Hindlimb muscle (tissue), 1 donor: ENCODE data around the gene DLX1. TPM values are rescaled to one million over a fixed set of nuclear protein-coding genes. Genes with fewer than 3 reads are reported as not detected.
"Not testable (repeated sequence)": the region's sequence is repeated elsewhere in the genome, so short reads cannot be mapped to it uniquely, and the experiment has no call there.

Experiments
- DNase-seq: peaks from one replicate; pipeline ENCODE4 v3.0.0-alpha.2; 2013
- polyA plus RNA-seq: library from polyadenylated mRNA; unstranded; fragments of 120-200 nt; gene quantifications from one replicate; pipeline ENCODE4 v1.2.1, GENCODE V29; 2013; ENCODE audit not compliant: insufficient read length

DLX1 gene
- polyA plus RNA-seq, 1 donor = not detected

- DNase-seq = no peak
Observed at GRCh38 chr2:172098650-172099471, 13.6 kb downstream of the DLX1 start.

- no peak for DNase-seq
Observed at GRCh38 chr2:172099472-172100079, 14.3 kb downstream of the DLX1 start.

GRCh38 chr2:172100080-172100934, 15.0 kb downstream of the DLX1 start:
- DNase-seq = no peak

DNA sequence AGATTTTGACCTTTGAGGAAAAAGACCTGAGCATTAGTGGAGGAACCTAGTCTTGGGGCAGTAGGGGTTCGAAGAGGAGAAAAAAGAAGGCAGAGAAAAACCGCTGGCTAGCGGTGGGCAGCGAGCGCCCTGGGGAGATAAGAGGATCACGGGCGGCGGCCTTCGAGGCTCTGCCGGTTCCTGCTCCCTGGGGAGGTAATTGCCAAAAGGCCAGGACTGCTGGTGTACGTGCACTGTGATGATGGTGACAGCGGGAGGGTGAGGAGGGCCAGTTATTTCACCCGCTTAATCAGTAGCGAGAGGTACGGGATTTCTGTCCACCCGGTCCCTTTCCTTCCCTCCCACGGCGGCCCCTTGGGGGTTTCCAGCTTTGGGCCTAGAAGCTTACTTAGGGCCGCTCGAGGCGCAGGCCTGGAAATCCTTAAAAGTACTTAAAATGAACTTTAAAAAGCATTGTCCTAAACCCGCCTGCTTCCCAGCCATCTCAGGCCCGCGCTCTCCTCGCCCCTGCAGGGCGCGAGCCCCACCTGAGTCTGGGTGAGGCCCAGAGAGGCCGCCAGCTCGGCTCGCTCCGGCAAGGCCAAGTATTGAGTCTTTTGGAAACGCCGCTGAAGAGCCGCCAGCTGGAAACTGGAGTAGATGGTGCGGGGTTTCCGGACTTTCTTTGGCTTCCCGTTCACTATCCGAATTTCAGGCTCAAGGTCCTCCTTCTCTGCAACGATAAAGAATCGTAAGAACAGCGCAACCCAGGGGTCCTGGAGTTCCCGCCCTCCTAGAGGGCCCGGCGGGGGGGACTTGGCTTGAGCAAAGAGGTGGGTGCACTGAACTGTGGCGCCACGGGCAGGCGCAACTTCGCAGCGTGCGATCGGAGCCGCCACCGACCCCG, 15.9 kb downstream of the DLX1 start:
- no peak for DNase-seq

GRCh38 chr2:172101821-172102390, 16.6 kb downstream of the DLX1 start:
- no peak for DNase-seq

DNA sequence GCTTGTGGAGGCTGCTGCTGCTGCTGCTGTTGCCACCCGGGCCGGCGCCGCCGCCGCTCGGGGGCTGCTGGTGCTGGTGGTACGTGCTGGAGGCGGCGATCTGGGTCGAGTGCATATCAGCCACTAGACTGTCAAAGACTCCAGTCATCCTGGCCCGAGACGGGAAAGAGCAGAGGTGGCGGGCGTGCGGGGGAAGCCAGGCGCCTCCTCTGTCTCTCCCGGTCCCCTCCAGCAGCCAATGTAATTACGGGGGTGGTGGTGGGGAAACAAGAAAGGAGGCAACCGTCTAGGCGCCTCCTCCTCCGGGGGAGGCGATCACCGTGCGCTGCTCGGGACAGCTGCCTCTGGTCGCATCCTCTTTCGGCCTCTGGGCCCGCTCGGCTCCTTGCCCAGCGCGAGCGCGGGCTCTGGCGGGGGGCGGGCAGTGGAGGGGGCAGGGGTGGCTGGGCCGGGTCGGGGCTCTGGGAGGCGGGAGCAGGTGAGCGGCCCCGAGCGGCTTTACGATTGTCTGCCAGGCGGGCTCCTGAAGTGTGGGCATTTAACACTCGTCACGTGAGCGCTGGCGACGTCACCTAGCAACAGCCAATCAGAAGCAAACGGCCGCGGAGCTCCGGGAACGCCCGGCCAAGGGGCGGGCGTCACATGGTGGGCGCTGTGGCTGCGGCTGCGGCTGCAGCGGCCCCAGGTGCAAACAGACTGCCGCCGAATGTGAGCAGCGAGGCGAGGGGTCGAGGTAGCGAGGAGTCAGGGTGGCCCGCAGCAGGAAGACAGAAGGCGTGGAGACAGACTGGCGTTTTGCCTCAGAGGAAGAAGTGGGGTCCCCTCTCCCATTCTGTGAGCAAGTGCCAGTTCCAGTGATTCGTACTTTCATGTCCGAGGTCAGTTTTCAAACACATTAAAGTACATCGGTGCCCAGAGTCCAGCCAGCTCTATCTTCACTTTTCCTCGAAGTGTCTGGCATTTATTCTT, 17.4 kb downstream of the DLX1 start, which contains the start of gene DLX2:
DLX2 (minus strand) TSS at position 510 of the 969 bp plus-strand sequence; CDS start at position 148, 362 bp downstream.
- peak; percentile 86 for DNase-seq

DNA sequence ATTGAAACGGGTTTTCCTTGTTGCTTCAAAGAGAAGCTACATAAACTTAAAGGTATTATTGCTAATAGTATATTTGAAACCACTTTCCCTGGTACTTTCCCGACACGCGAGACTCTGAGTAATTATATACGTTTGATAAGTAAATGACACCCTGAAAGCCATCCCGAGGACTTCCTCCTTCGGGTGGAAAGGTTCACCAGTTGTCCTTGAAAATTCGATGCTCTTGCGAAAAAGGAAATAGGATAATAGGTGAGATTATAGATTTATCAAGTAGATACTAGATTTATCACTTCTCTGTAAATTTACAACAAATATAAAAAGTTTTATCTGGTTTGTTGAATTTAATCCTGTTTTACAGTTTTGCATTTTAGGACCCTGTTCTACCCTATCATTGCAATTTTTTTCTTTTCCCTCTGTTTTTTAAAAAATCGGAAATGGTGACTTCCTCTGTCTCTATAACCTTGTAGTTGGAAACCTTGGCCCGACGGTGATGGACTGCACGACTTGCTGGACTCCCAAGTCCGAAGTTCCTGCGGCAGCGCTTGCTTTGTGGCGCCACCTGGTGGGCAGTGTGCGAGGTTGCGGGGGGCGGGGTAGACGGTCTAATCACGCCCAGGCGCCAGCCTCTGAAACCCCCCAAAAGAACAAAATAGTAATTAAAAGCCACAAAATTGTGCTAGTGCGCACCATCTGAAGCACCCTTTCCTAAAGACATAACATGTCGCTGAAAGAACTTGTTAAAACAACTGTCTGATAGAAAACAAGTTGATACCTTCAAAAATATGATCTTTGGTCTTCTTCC, 18.4 kb downstream of the DLX1 start:
- peak; percentile 84 for DNase-seq

DNA sequence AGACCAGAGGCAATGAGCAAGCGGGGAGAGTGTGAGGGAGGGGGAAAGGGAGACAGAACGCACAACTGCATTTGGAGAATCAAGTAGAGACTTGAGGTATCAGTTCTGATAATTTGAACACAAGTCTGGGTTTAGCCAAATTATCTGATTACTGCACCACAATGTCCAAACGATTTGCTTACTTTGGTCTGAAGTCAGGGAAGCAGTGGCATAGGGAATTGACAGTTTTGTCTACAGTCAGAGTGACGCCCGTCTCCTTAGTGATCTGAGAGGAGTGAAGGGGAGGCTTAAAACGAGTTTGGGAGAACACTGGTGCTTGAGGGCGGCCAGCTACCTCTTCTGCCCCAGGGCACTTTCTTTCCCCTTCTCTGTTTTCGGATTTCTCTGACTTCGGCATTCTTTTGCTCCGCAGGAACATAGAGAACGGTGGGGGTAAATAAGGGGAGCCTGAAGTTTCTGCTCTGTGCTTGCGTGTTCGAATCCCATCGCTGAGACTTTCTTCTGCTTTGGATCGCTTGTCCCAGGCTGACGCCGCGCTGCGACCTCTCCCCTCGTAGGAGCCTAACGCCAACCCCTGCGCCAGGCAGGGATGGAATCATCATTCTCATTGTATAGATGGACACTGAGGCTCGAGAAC, 20.3 kb downstream of the DLX1 start:
- DNase-seq = no peak

- no peak for DNase-seq
Observed at GRCh38 chr2:172106108-172106961, 21.0 kb downstream of the DLX1 start.

GRCh38 chr2:172107690-172108586, 22.6 kb downstream of the DLX1 start:
- no peak for DNase-seq

- no peak for DNase-seq
Observed at GRCh38 chr2:172108587-172108930, 23.3 kb downstream of the DLX1 start.

- no peak for DNase-seq
Observed at GRCh38 chr2:172109256-172109987, 24.1 kb downstream of the DLX1 start.

DNA sequence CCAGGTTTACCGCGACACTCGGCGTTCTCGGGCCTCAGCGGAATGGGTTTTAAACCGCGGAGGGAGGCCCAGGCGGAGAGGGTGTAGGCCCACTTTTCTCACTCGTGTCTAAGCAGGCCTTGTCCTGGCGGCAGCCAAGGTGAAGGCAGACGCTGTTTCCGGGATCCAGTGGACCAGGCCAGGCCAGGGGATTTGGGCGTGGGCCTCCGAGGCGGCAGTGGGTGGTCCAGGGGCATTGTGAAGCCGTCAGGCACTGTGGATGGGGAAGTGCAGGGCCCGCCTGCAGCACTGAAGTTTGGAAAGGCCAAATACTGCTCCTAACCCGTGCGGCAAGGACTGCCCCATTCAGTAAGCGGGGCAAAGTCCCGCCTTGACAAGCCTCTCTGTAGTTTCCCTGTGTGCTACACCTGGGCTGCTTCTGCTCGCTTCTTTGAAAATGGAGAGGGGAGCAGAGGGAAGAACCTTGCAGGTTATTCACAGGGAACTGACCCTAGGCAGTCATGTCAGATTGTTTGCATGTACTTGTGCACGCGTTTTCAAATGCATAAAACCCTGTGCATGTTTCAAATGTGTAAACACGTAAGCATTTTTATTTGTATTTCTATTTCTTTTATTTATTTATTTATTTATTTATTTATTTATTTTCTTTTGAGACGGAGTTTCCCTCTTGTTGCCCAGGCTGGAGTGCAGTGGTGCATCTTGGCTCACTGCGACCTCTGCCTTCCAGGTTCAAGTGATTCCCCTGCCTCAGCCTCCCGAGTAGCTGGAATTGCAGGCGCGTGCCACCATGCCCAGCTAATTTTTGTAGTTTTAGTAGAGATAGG, 24.9 kb downstream of the DLX1 start:
- no peak for DNase-seq

DNA sequence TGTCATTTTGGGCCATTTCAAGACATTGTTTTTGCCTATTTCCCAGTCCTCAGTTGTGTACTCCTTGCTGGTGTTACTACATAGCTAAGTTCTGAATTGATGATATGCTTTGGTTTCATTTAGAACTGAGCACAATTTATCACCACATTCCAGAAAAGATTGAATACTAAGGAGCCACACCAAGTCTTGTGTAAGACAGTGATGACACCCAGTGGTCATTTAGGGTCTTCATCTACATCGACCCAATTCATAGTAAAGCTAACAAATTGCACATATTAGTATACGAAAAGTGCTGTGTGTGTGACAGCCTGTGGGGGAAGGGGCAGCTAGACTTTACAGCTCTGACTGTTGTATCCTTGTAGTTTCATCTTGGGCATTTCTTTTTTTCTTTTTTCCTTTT, 28.3 kb downstream of the DLX1 start:
- DNase-seq = no peak

DNA sequence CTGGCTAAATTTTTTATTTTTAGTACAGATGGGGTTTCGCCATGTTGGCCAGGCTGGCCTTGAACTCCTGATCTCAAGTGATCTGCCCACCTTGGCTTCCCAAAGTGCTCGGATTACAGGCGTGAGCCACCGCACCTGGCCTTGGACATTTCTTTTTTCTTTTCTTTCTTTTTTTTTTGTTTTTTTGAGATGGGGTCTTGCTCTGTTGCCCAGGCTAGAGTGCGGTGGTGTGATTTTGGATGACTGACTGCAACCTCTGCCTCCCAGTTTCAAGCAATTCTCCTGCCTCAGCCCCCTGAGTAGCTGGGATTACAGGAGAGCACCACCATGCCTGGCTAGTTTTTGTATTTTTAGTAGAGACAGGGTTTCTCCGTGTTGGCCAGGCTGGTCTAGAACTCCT, 28.9 kb downstream of the DLX1 start:
- not testable (repeated sequence) for DNase-seq
